CD4-positive, alpha-beta T cell treated with Interleukin-4 for 4 hours (primary cell): ENCODE data around the gene TOR1A.

Source experiments
- DNase-seq: peaks from one replicate; pipeline ENCODE4 v3.0.0-alpha.2; 2020

TOR1A gene

DNA sequence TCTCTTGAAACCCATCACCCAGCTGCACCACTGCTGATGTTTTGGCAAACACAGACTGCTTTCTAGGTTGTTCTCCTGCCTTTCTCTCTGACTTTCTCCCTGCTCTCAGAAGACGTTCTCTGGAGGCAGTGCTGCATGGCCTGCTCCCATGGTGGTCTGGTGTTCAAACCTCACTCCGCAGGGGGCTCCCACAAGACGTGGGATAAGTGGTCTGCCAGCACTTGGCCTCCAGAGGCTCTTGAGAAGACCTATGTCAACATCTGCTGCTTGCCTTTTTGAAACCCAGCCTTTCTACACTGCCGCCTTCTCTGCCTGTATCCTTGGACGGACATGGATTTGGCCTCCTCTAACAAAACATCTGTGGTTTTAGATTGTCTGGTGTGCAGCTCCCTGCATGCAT is 27.9 kb upstream of the TOR1A start:
- DNase-seq, result no peak

GRCh38 chr9:129850821-129851550 is 27.1 kb upstream of the TOR1A start:
- no peak for DNase-seq

GRCh38 chr9:129849901-129850300 is 26.0 kb upstream of the TOR1A start:
- no peak for DNase-seq

- no peak for DNase-seq
Observed at GRCh38 chr9:129848712-129849441, 24.9 kb upstream of the TOR1A start.

GRCh38 chr9:129845373-129845772 is 21.4 kb upstream of the TOR1A start:
- DNase-seq, result no peak

- DNase-seq, result no peak
Observed at GRCh38 chr9:129841071-129841470, 17.1 kb upstream of the TOR1A start.

DNA sequence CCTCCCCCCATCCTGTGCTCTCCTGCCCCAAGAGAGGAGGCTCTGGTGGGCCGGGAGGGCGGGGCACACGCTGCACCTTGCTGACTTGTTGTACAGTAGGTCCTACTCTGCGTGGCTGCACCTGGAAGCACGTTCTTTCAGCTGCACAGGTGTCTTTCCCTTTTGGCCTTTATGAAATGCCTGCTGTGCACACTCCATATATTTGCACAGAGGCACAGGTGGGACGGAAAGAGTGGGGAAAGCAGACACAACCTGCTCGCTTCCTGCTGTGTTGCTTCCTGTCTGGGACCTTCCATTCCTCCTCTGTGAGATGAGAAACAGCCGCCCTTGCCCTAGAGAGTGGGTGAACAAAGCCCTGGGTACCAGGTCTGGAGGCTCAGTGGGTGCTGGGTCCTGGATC is 16.1 kb upstream of the TOR1A start:
- DNase-seq, result no peak

- no peak for DNase-seq
Observed at GRCh38 chr9:129839324-129840023, 15.5 kb upstream of the TOR1A start.

GRCh38 chr9:129838707-129839259 is 14.8 kb upstream of the TOR1A start:
- peak; percentile 23 for DNase-seq

DNA sequence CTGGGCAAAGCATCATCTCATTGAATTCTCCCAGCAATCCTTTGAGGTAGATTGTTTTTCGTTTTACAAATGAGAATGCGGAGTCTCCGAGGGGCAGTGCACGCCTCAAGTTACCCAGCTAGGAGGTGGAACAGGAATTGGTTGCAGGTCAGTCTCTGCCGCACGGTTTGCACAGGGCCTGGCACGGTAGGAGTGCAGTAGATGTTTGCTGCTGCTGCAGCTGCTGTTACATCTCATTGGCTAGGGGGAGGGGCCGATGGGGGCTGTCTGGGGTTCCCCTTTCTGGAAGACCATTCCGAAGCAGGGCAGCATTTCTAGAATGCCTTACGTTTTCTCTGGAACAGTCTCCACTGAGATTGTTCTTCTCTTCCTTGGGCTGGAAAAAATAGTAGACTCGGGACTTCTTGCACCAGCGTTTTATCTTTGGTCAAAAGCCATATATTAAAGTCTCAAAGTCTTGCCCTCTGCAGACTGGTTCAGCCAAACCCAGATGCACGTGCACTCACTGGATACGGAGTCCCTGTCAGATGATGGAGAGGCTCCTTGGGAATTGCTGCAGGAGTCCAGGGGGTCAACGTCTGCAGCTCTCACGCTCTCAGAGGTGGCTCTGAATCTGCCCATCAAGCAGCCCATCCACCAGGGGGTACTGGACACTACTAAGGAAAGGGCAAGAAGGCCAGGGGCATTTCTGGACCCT is 12.5 kb upstream of the TOR1A start:
- peak; percentile 42 for DNase-seq

DNA sequence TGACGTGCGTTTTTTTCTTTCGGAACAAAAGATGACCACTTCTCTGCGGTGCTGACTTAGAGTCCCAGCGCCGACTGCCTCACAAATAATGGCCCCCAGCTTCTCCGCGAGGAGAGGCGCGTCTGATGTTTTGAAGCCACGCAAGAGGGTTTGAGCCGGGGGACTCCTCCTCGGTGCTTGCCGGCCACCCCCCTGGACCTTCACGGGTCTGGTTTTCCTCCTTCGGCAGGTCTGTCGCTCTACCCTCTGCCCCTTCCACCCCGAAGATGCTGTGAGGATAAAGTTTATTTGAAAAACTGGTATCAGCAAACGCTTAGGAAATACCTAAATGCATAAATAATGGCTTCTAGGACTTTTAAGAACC is 11.9 kb upstream of the TOR1A start:
- DNase-seq, result no peak

DNA sequence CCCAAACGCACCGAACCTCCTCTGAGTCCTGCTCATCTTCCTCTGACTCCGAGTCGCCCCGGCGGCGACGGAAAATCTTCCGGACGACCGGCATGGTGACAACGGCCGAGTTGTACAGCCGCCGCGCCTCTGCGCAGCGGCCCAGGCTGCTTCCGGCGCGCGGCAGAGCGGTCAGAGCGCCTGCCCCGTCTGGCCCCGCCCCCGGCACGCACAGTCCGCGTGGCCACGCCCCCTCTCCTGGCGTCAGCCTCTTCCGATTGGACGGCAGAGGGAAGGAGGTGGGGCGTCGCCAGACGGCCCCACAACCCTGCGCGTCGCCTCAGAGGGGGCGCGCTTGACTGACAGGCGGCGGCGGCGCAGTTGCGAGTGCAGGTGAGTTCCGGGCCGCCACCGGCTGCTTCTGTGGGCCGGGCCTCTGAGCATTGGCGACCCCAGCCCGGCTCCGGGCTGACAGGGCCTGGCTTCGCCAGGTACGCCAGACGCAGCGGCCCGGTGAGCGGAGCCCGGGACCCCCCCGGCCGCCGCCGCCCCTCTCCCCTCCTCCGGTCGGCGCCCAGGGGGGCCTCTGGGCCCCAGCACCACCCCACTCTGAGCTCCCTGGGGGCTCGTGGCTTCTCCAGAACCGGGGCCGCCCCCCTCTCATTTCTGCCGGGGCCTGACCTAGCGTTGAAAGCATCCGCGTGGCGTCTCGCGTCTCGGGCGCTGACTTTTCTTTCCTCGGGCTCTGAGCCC is 11.4 kb upstream of the TOR1A start, which contains the start of the genes C9orf78 and USP20:
Gene C9orf78 (minus strand): TSS at position 148 of the 732 bp plus-strand sequence. CDS start 54 bp downstream, at position 94.
Gene USP20 (plus strand): TSS at position 331 of the 732 bp plus-strand sequence. CDS start 17,098 bp downstream, outside the sequence.
- peak; percentile 95 for DNase-seq

DNA sequence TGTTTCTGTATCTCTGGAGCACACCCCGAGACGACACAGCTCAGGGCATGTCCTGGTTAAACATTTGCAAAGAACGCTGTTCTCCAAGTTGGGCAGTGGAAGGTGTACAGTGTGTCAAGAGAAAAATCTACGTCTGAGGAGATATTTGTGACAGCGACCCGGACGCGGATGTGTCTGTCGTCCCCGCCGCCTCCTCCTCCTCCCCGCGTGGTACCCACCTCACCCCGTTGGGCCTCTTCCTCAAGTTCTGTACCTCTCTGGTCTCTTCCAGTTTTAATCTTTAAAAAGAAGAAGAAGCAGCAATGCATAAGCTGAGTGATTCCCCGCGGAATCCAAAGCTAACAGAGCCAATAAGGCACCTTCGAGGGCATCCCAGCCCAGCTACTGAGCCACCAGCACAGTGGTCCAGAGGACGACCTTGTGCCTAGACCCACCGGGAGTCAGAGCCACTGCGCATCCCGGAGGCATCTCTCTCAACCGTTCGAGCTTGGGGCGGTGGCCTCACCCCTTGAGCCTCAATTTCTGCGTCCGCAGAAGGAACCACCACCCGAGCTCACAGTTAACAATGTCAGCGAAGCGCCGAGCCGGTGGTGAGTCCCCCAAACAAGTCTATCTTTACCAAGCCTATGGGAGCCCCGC is 10.7 kb upstream of the TOR1A start:
- peak; percentile 39 for DNase-seq

GRCh38 chr9:129832982-129833381 is 9.0 kb upstream of the TOR1A start:
- no peak for DNase-seq

DNA sequence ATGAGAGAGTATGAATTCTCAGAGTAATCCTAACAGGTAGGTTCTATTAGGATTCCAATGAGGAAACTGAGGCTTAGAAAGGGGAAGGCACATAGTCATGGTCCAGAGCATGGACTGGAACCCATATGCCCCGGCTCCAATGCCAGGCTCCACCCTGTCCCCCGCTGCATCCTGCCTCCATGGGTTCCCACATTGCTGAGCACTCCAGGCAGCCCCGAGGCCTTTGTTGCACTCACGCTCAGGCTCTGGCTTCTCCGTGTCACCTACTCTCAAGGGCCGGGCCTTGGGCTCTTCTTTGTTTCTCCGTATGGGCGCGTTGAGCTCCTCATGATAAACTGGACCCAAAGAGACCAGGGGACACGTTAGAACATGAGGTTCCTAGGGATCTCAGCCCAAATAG is 5.0 kb upstream of the TOR1A start:
- no peak for DNase-seq

DNA sequence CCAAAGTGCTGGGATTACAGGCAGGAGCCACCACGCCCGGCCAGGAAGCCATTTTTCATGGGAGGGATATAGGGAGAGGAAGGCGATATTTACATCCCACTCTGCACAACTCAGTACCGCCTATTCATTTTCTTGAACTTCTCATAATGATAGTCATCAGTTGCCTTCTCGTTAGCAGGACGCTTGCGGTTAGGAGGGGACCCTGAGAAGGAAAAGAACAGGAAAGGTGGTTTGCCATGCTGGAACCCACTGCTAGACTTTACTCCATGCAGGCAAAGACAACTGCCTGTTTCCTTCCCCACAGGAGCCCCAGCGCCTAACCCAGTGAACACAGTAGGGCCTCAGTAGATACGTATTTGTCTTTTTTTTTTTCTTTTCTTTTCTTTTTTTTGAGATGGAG is 4.1 kb upstream of the TOR1A start:
- no peak for DNase-seq

GRCh38 chr9:129826759-129827158 is 2.8 kb upstream of the TOR1A start:
- no peak for DNase-seq

DNA sequence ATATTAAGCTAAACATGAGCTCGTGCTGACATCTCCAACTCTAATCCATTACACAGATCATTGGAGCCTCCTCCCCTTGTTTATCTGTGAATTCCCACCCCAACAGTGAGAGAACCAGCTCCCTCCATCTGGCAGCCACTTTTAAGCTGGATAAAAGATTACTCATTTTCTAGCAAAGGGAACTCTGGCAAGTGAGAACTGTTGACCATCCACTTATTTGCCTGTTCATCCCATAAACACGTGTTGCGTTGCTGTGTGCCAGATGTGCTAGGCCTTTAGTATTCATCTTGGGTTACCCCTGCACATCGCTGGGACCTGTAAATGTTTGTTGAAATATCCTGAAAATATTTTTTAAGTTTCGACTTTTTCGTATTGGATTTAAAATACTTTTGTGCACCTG is 2.4 kb upstream of the TOR1A start:
- no peak for DNase-seq

- DNase-seq, result no peak
Observed at GRCh38 chr9:129823542-129823934, 398 bp downstream of the TOR1A start.

- no peak for DNase-seq
Observed at GRCh38 chr9:129822898-129823541, 916 bp downstream of the TOR1A start.
